B cell (primary cell): ENCODE measurements around the gene ARHGDIB. TPM values are rescaled to one million over a fixed set of nuclear protein-coding genes. Genes with fewer than 3 reads are reported as not detected.

Experiments
- ATAC-seq: fragments of 200-7000 bp; cut with Tn5 transposase; one replicate; pipeline ENCODE4 v1.10.0; 2021; ENCODE audit warnings: low read depth, mild to moderate bottlenecking, moderate number of reproducible peaks, moderate library complexity
- CTCF ChIA-PET: fragments of 350-600 bp; sonication (Branson Sonifier 250); formaldehyde crosslinking; loops from one replicate; lab custom pipeline; 2021; ENCODE audit warnings: antibody characterized with exemption, inconsistent platforms; lab: Charles Lee
- POLR2A ChIA-PET: fragments of 350-600 bp; sonication (Branson Sonifier 250); formaldehyde crosslinking; loops from one replicate; lab custom pipeline; 2021; ENCODE audit warnings: antibody characterized with exemption; lab: Charles Lee
- DNase-seq: peaks from one replicate; pipeline ENCODE4 v3.0.0; 2013
- H2AFZ ChIP-seq: 2 replicates; pipeline ENCODE4 v1.6.1; 2012; ENCODE audit warnings: mild to moderate bottlenecking, low read depth, low read length; ENCODE audit not compliant: insufficient read depth, poor library complexity, severe bottlenecking
- H3K27ac ChIP-seq, 2 donors: 1 replicate in 1 of 2; 2 replicates in 1 of 2; pipeline ENCODE4 v1.5.1; 2012 to 2013; ENCODE audit warnings: low read length in 2 of 2, mild to moderate bottlenecking in 2 of 2, moderate library complexity in 1 of 2
- H3K27me3 ChIP-seq, 4 experiments: fragments of 200-600 bp in 1 of 4; sonication (generic) in 1 of 4; replicated peaks in 1 of 4; 1 replicate in 2 of 4; 2 replicates in 2 of 4; pipeline versions ENCODE4 v1.6.1 to v1.7.0; 2013 to 2016; ENCODE audit warnings: low read length in 3 of 4, mild to moderate bottlenecking in 2 of 4, mixed read lengths in 1 of 4, moderate library complexity in 1 of 4; ENCODE audit not compliant: insufficient read depth in 4 of 4, control insufficient read depth in 3 of 4; ENCODE audit errors: control extremely low read depth in 1 of 4
- H3K36me3 ChIP-seq, 2 experiments: replicated peaks in 1 of 2; 1 replicate in 1 of 2; 2 replicates in 1 of 2; pipeline versions ENCODE4 v1.6.1 to v1.7.1; 2013; ENCODE audit warnings: low read length in 1 of 2; ENCODE audit not compliant: insufficient read depth in 2 of 2, control insufficient read depth in 1 of 2; ENCODE audit errors: control extremely low read depth in 1 of 2, extremely low read depth in 1 of 2
- H3K4me1 ChIP-seq, 2 donors: fragments of 200-600 bp in 1 of 2; sonication (generic) in 1 of 2; 1 replicate in 1 of 2; 2 replicates in 1 of 2; pipeline versions ENCODE4 v1.5.1 to v1.6.1; 2013 to 2017; ENCODE audit warnings: low read length in 2 of 2; ENCODE audit not compliant: control insufficient read depth in 2 of 2, insufficient read depth in 2 of 2
- H3K4me2 ChIP-seq: replicated peaks from 2 replicates; pipeline ENCODE3; 2012; ENCODE audit warnings: mild to moderate bottlenecking, low read depth, low read length; ENCODE audit not compliant: poor library complexity, severe bottlenecking
- H3K4me3 ChIP-seq, 5 experiments: fragments of 200-600 bp in 1 of 5; sonication (generic) in 1 of 5; 1 replicate in 3 of 5; 2 replicates in 2 of 5; pipeline versions ENCODE4 v1.5.1 to v1.7.0; 2011 to 2016; ENCODE audit warnings: low read length in 4 of 5, mild to moderate bottlenecking in 4 of 5, low read depth in 2 of 5, control low read depth in 1 of 5, moderate library complexity in 1 of 5; ENCODE audit not compliant: insufficient read depth in 1 of 5; ENCODE audit errors: control extremely low read depth in 1 of 5, extremely low read depth in 1 of 5
- H3K79me2 ChIP-seq: fragments of 200-600 bp; sonication (generic); one replicate; pipeline ENCODE4 v1.6.0; 2016; ENCODE audit warnings: low read length; ENCODE audit not compliant: control insufficient read depth, insufficient read depth
- H3K9ac ChIP-seq: fragments of 200-600 bp; sonication (generic); 2 replicates; pipeline ENCODE4 v1.6.1; 2017; ENCODE audit warnings: mild to moderate bottlenecking, low read length, moderate library complexity
- H3K9me3 ChIP-seq, 3 donors: one replicate each; pipeline versions ENCODE4 v1.6.1 to v1.7.1; 2013; ENCODE audit warnings: low read length in 2 of 3; ENCODE audit not compliant: control insufficient read depth in 2 of 3, insufficient read depth in 1 of 3; ENCODE audit errors: control extremely low read depth in 1 of 3
- H4K20me1 ChIP-seq: 2 replicates; pipeline ENCODE4 v1.6.0; 2012; ENCODE audit warnings: mild to moderate bottlenecking, low read length; ENCODE audit not compliant: insufficient read depth, control insufficient read depth, poor library complexity, severe bottlenecking
- H3K27ac Mint-ChIP-seq: one replicate; pipeline ENCODE4 v1.8.0; 2021; ENCODE audit warnings: mixed read lengths
- H3K27me3 Mint-ChIP-seq: one replicate; pipeline ENCODE4 v1.8.0; 2021; ENCODE audit warnings: mixed read lengths
- H3K4me1 Mint-ChIP-seq: one replicate; pipeline ENCODE4 v1.8.0; 2021; ENCODE audit warnings: mixed read lengths
- H3K4me3 Mint-ChIP-seq: one replicate; pipeline ENCODE4 v1.8.0; 2021; ENCODE audit warnings: mixed read lengths
- H3K9me3 Mint-ChIP-seq: one replicate; pipeline ENCODE4 v1.8.0; 2022; ENCODE audit warnings: mixed read lengths; ENCODE audit not compliant: insufficient read depth
- CTCF ChIP-seq: fragments of 200-600 bp; IDR thresholded peaks from one replicate; pipeline ENCODE4 v1.8.0; 2022; ENCODE audit warnings: antibody characterized with exemption, mild to moderate bottlenecking
- EZH2 ChIP-seq: IDR thresholded peaks from 2 replicates; pipeline ENCODE4 v1.6.1; 2012; ENCODE audit warnings: borderline replicate concordance, low read depth, mild to moderate bottlenecking, moderate library complexity, low read length; ENCODE audit not compliant: insufficient read depth, poor library complexity, severe bottlenecking
- WGBS: methylation state at CpG from one replicate; pipeline ENCODE4 v1.1.5; 2013; ENCODE audit warnings: missing lambda C conversion rate; ENCODE audit not compliant: insufficient coverage; 5-methylcytosine and 5-hydroxymethylcytosine counted together
- intact Hi-C: fragments of 100-400 bp; cut with micrococcal nuclease; formaldehyde crosslinking; loops from one replicate; pipeline ENCODE4 v1.10.0; 2022
- polyA plus RNA-seq: library from polyadenylated mRNA; depleted of rRNA; stranded (reverse); fragments of >200 nt; gene quantifications from 2 replicates; pipeline ENCODE4 v1.2.3, GENCODE V29; 2012
- total RNA-seq, 2 donors: library from RNA; stranded (reverse); fragments of 120-200 nt in 1 of 2; gene quantifications; 1 replicate in 1 of 2; 2 replicates in 1 of 2; pipeline versions ENCODE4 v1.2.3 to v1.2.4, GENCODE V29; 2013 to 2022

Gene ARHGDIB
- total and polyA plus RNA-seq, 2 donors (not counting 1 experiment from before 2014, with no cell fraction given): 514 to 826 TPM

GRCh38 chr12:14903386-14904098 is 57.9 kb downstream of the ARHGDIB start:
- CTCF ChIA-PET: interaction anchor here (0.5 to 0.7 kb wide), 2 partner anchors 141 to 1997 kb away, joined by 3 read pairs; no protein-coding TSS in a partner anchor
- Mint-ChIP-seq H3K4me3 (no peak overlapping the region), H3K27me3 (no peaks in the 10 kb centered on the region), H3K27ac (no peak overlapping the region), H3K4me1 (peaks cover 6% of the 10 kb centered on the region), H3K9me3 (no peaks in the 10 kb centered on the region)
- H3K27ac ChIP-seq: no peak overlapping the region
- no peak overlapping the region for H3K4me2 ChIP-seq
- no peak overlapping the region for H3K9ac ChIP-seq
- ATAC-seq (no peak), DNase-seq (no peak)
- peaks cover 0 to 5% of the 10 kb centered on the region in 2 donors for H3K4me1 ChIP-seq
- no peaks in the 10 kb centered on the region for H3K36me3 ChIP-seq
- intact Hi-C loops: no loop called here
- no peaks in the 10 kb centered on the region for H3K27me3 ChIP-seq
- TF ChIP-seq EZH2 (no peak), CTCF (no peak)
- no peaks in the 10 kb centered on the region for H3K9me3 ChIP-seq
- no peaks in the 10 kb centered on the region for H3K79me2 ChIP-seq
- 77% methylated on average over 2 of the region's 5 CpGs for WGBS
- no peaks in the 10 kb centered on the region for H4K20me1 ChIP-seq
- no peak overlapping the region for H3K4me3 ChIP-seq
- H2AFZ ChIP-seq: no peak overlapping the region
- POLR2A ChIA-PET: no interaction called here

- CTCF ChIA-PET: no interaction called here
These were observed 58.9 kb downstream of the ARHGDIB start for GRCh38 chr12:14902465-14902864.

More at GRCh38 chr12:14902465-14902864, 58.9 kb downstream of the ARHGDIB start:
- Histone ChIP-seq H2AFZ (no peak overlapping the region), H3K9me3 (no peaks in the 10 kb centered on the region), H3K79me2 (no peaks in the 10 kb centered on the region), H3K9ac (no peak overlapping the region), H3K27me3 (no peaks in the 10 kb centered on the region), H3K4me2 (no peak overlapping the region), H3K36me3 (no peaks in the 10 kb centered on the region), H3K4me1 (peaks cover 0 to 5% of the 10 kb centered on the region in 2 donors), H3K4me3 (no peak overlapping the region), H4K20me1 (no peaks in the 10 kb centered on the region), H3K27ac (no peak overlapping the region)
- WGBS: no CpG with 5 or more reads among the region's 2 CpGs
- ATAC-seq: no peak
- Mint-ChIP-seq H3K9me3 (no peaks in the 10 kb centered on the region), H3K4me3 (no peak overlapping the region), H3K4me1 (peaks cover 6% of the 10 kb centered on the region), H3K27ac (no peak overlapping the region), H3K27me3 (no peaks in the 10 kb centered on the region)
- DNase-seq: no peak
- TF ChIP-seq CTCF: no peak
- TF ChIP-seq EZH2: no peak
- POLR2A ChIA-PET: no interaction called here
- intact Hi-C loops: no loop called here
